Spleen (tissue), 11 donors: ENCODE data around the gene SLIT3. TPM values are rescaled to one million over a fixed set of nuclear protein-coding genes. Genes with fewer than 3 reads are reported as not detected.

Experiments
- DNase-seq: peaks from one replicate; pipeline ENCODE4 v3.0.0-alpha.2; 2020
- H3K27ac ChIP-seq, 8 donors: fragments of 200-600 bp; sonication (generic) in 7 of 8; 1 replicate in 4 of 8; 2 replicates in 4 of 8; pipeline versions ENCODE4 v1.5.0 to v1.8.0; 2016 to 2021; ENCODE audit warnings: inconsistent platforms in 4 of 8, mild to moderate bottlenecking in 4 of 8, moderate library complexity in 1 of 8
- H3K27me3 ChIP-seq, 7 donors: fragments of 200-600 bp; sonication (generic) in 6 of 7; replicated peaks in 1 of 7; 1 replicate in 4 of 7; 2 replicates in 3 of 7; pipeline versions ENCODE4 v1.5.0 to v1.8.0; 2016 to 2021; ENCODE audit warnings: inconsistent platforms in 3 of 7, mild to moderate bottlenecking in 1 of 7
- H3K36me3 ChIP-seq, 6 donors: fragments of 200-600 bp; sonication (generic) in 5 of 6; 1 replicate in 4 of 6; 2 replicates in 2 of 6; pipeline versions ENCODE4 v1.5.0 to v1.8.0; 2016 to 2021; ENCODE audit warnings: inconsistent platforms in 2 of 6
- H3K4me1 ChIP-seq, 6 donors: fragments of 200-600 bp; sonication (generic) in 5 of 6; 1 replicate in 3 of 6; 2 replicates in 3 of 6; pipeline versions ENCODE4 v1.5.0 to v1.8.0; 2016 to 2021; ENCODE audit warnings: inconsistent platforms in 3 of 6
- H3K4me3 ChIP-seq, 8 donors: fragments of 200-600 bp; sonication (generic) in 7 of 8; 1 replicate in 4 of 8; 2 replicates in 4 of 8; pipeline versions ENCODE4 v1.5.0 to v1.8.0; 2016 to 2021; ENCODE audit warnings: inconsistent platforms in 4 of 8, mild to moderate bottlenecking in 4 of 8, moderate library complexity in 2 of 8
- H3K9me3 ChIP-seq, 8 donors: fragments of 200-600 bp; sonication (generic) in 7 of 8; 1 replicate in 4 of 8; 2 replicates in 4 of 8; pipeline versions ENCODE4 v1.5.0 to v1.8.0; 2016 to 2021; ENCODE audit warnings: inconsistent platforms in 4 of 8
- POLR2A ChIP-seq, 3 donors: fragments of 450-650 bp; IDR thresholded peaks; one replicate each; pipeline ENCODE4 v1.5.1; 2017; ENCODE audit warnings: antibody characterized with exemption in 3 of 3, mild to moderate bottlenecking in 1 of 3
- POLR2AphosphoS5 ChIP-seq, 3 donors: sonication (generic); formaldehyde crosslinking; IDR thresholded peaks; one replicate each; pipeline ENCODE4 v1.5.1; 2017; ENCODE audit warnings: antibody characterized with exemption in 3 of 3
- WGBS, 5 donors: extraction: QIAGEN DNeasy Blood & Tissue Kit in 3 of 5; methylation state at CpG; one replicate each; pipeline versions ENCODE4 v1.1.5 to v1.1.7; 2013 to 2018; 5-methylcytosine and 5-hydroxymethylcytosine counted together
- intact Hi-C: fragments of 100-400 bp; cut with DNase I; formaldehyde crosslinking; loops from one replicate; pipeline ENCODE4 v1.15.0; 2023; ENCODE audit warnings: low total_unique reads
- polyA plus RNA-seq, 3 donors: library from polyadenylated mRNA; stranded (reverse); fragments of 200-250 nt; gene quantifications; one replicate each; pipeline ENCODE4 v1.2.1, GENCODE V29; 2013
- total RNA-seq, 7 donors: library from RNA; depleted of rRNA in 3 of 7; stranded (reverse); fragments of >200 nt in 3 of 7; fragmentation: NEBNext Ultra II Directional in 4 of 7; extraction: Animal tissue kit (Norgen Biotek cat#: 25700) in 4 of 7; gene quantifications; one replicate each; pipeline versions ENCODE4 v1.1.0 to v1.2.1, GENCODE V29; 2016 to 2021
- TF ChIP-seq, protein P1 (sequence below), 11 experiments: fragments of 200-600 bp in 7 of 11; fragments of 450-650 bp in 4 of 11; sonication (generic) in 4 of 11; IDR thresholded peaks in 8 of 11; conservative IDR thresholded peaks in 3 of 11; 1 replicate in 7 of 11; 2 replicates in 4 of 11; pipeline versions ENCODE4 v1.4.0 to v1.8.0; 2016 to 2021; ENCODE audit warnings: antibody characterized with exemption in 11 of 11, inconsistent platforms in 4 of 11, mild to moderate bottlenecking in 1 of 11
- donor health status: healthy with polysubstance abuse.
- donor health status: DM: no; HTN: no; CAD: no; lungs with moderate emphysema.
- donor health status: DM: no; HTN: no; CAD: no.
- donor health status: Bipolar disorder and iron deficiency.
- donor health status: healthy.
- donor health status: DM: no; HTN: no; CAD: no.
- donor health status: DM: yes; HTN: yes; CAD: no.

The SLIT3 gene
- total and polyA plus RNA-seq, 10 donors: 0.33 to 54.0 (median 13.2) TPM

DNA sequence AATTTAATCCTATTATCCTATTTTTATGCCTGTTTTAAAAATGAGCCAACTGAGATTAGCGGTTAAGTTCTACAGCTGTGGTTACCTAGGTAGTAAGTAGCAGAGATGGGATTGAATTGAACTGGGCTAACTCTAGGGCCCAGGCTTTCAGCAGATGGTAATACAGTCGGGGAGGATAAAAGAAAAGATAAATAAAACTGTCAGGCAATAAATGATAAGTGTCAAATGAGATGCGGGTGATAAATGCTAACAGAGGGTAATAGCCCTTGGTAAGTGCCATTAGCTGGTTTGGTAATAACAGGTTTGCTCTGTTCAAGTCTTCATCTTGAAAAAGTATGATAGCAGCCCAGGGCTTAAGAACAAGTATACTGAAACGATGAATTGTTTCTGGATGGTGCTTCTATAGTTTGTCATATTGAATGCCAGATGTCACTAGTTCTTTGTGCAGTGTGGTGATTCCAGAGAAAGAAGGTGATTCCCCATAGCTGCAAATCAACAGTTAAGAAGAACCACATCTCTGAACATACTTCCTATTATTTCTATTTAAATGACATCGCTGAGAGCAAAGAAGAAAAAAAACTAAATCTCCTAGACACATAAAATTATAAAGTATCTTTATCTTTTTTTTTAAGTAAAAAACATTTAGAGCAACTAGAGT lies 360.9 kb downstream of the SLIT3 start:
- TF ChIP-seq POLR2A (IDR thresholded peaks at IDR 0.05): no peak
- TF ChIP-seq, protein P1, sequence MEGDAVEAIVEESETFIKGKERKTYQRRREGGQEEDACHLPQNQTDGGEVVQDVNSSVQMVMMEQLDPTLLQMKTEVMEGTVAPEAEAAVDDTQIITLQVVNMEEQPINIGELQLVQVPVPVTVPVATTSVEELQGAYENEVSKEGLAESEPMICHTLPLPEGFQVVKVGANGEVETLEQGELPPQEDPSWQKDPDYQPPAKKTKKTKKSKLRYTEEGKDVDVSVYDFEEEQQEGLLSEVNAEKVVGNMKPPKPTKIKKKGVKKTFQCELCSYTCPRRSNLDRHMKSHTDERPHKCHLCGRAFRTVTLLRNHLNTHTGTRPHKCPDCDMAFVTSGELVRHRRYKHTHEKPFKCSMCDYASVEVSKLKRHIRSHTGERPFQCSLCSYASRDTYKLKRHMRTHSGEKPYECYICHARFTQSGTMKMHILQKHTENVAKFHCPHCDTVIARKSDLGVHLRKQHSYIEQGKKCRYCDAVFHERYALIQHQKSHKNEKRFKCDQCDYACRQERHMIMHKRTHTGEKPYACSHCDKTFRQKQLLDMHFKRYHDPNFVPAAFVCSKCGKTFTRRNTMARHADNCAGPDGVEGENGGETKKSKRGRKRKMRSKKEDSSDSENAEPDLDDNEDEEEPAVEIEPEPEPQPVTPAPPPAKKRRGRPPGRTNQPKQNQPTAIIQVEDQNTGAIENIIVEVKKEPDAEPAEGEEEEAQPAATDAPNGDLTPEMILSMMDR (IDR thresholded peaks at IDR 0.05 in 8 of 11, conservative IDR thresholded peaks at IDR 0.05 in 3 of 11): no peak
- TF ChIP-seq POLR2AphosphoS5 (IDR thresholded peaks at IDR 0.05): no peak
- H3K36me3 ChIP-seq: no peaks in the 10 kb centered on the region
- H3K27me3 ChIP-seq: no peaks in the 10 kb centered on the region
- H3K9me3 ChIP-seq: no peaks in the 10 kb centered on the region
- no peak overlapping the region for H3K4me3 ChIP-seq
- 68 to 78% (median 71%) methylated on average over 5 of the region's 5 CpGs for WGBS, 5 donors
- intact Hi-C loops: no loop called here
- H3K4me1 ChIP-seq: no peaks in the 10 kb centered on the region
- DNase-seq: no peak
- H3K27ac ChIP-seq: no peak overlapping the region

DNA sequence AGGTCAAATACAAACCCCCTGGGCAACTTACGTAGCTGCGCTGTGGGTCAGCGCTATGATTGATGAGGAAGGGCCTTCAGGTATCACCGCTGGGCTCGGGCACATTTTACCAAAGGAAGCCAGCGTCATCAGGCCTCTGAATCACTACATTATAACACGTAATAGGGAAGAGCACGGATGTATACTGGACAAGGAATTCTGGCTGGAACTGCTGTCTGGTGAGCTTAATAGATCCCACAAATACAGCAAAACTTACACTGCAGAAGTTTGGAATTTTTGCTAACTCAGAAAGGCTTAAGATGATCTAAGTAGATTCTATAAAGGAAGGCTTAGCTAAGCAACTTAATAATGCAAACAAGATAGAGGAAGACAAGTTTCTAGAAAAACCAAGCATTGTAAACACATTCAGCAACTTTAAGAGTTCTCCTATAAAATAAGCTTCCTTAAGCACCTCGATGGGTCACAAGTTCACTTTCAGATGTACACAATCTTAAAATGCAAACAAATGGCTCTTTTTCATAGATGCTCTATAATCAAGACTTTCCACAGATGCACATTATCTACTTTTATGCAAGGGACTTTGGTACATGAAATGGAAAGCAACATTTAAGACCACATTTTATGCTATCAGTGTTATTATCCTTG lies 361.7 kb downstream of the SLIT3 start:
- Histone ChIP-seq H3K27ac (no peak overlapping the region), H3K9me3 (no peaks in the 10 kb centered on the region), H3K27me3 (no peaks in the 10 kb centered on the region), H3K4me3 (no peak overlapping the region), H3K4me1 (no peaks in the 10 kb centered on the region), H3K36me3 (no peaks in the 10 kb centered on the region)
- intact Hi-C loops: no loop called here
- WGBS, 5 donors: 86 to 93% (median 87%) methylated on average over 9 of the region's 9 CpGs
- no peak for DNase-seq
- TF ChIP-seq, protein P1 (IDR thresholded peaks at IDR 0.05 in 8 of 11, conservative IDR thresholded peaks at IDR 0.05 in 3 of 11): no peak
- no peak for TF ChIP-seq POLR2A (IDR thresholded peaks at IDR 0.05)
- TF ChIP-seq POLR2AphosphoS5 (IDR thresholded peaks at IDR 0.05): no peak

DNA sequence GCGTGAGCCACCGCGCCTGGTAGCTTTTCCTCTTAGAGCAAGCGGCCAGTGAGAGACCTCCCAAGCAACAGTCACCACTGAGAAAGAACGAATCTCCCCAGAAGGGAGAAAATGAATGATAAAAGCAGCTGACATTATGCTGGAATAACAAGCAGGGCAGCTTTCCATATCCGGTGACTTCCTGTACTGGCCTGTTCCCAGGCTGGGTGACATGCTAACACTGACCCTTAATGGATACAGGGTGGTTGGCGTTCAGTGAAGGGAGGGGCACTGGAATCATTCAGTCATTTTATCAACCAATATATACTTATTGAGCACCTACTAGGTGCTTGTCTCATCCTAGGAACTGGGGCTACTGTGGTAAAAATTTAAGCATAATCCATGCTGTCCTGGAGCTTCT lies 364.4 kb downstream of the SLIT3 start:
- no peak for DNase-seq
- Histone ChIP-seq H3K27ac (no peak overlapping the region), H3K4me3 (no peak overlapping the region), H3K9me3 (no peaks in the 10 kb centered on the region), H3K36me3 (no peaks in the 10 kb centered on the region), H3K27me3 (peaks cover 0 to 8% (median 0%) of the 10 kb centered on the region in 7 donors), H3K4me1 (no peaks in the 10 kb centered on the region)
- TF ChIP-seq POLR2A (IDR thresholded peaks at IDR 0.05) (no peak), POLR2AphosphoS5 (IDR thresholded peaks at IDR 0.05) (no peak)
- TF ChIP-seq, protein P1 (IDR thresholded peaks at IDR 0.05 in 8 of 11, conservative IDR thresholded peaks at IDR 0.05 in 3 of 11): no peak
- WGBS, 5 donors: 83 to 90% (median 86%) methylated on average over 7 of the region's 7 CpGs
- intact Hi-C loops: no loop called here

DNA sequence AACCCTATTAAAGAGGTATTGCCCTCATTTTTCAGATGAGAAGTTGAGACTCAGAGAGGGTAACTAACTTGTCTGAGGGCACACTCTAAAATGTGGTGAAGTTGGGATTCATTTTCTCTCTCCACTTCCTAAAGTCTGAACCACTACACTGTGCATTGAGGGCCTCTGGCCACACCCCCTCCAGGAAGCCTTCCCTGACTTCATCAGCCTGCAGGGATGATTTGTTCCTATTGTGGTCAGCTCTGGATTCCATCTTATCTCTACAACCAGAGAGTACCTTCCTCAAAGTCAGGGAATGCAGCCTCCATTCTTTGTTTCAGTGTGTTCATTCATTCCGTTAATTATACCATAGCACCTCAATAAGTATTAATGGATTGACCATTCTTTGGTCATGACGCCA lies 365.8 kb downstream of the SLIT3 start:
- Histone ChIP-seq H3K27me3 (peaks cover 0 to 10% (median 0%) of the 10 kb centered on the region in 7 donors), H3K9me3 (no peaks in the 10 kb centered on the region), H3K36me3 (no peaks in the 10 kb centered on the region), H3K4me1 (no peaks in the 10 kb centered on the region), H3K27ac (no peak overlapping the region), H3K4me3 (no peak overlapping the region)
- 91 to 100% (median 97%) methylated on average over 2 of the region's 2 CpGs for WGBS, 5 donors
- TF ChIP-seq POLR2A (IDR thresholded peaks at IDR 0.05): no peak
- TF ChIP-seq, protein P1 (IDR thresholded peaks at IDR 0.05 in 8 of 11, conservative IDR thresholded peaks at IDR 0.05 in 3 of 11): no peak
- no peak for TF ChIP-seq POLR2AphosphoS5 (IDR thresholded peaks at IDR 0.05)
- DNase-seq: no peak
- intact Hi-C loops: no loop called here
